HG03280 (cell line): ENCODE results near the gene CD151.
A peak's percentile ranks its signal among the peaks of the same experiment; 100 is the strongest.

Experiments
- ATAC-seq: cut with Tn5 transposase; IDR thresholded peaks from one replicate; pipeline ENCODE4 v1.9.1; 2021; ENCODE audit warnings: mild to moderate bottlenecking, moderate library complexity; ENCODE audit not compliant: unreplicated experiment

The CD151 gene

GRCh38 chr11:832529-833113, at the start of gene CD151:
Gene CD151 (plus strand): TSS chr11:832952. CDS start chr11:836070, 3,118 bp downstream.
- ATAC-seq, result peak; percentile 60

- ATAC-seq, result no peak
These were observed 49.2 kb upstream of the CD151 start for GRCh38 chr11:783581-784015.

GRCh38 chr11:786235-787083, 46.3 kb upstream of the CD151 start:
- ATAC-seq, result no peak

GRCh38 chr11:787084-787675, 45.6 kb upstream of the CD151 start:
- no peak for ATAC-seq

- no peak for ATAC-seq
These were observed 44.6 kb upstream of the CD151 start for GRCh38 chr11:788009-788640.

- no peak for ATAC-seq
These were observed 43.5 kb upstream of the CD151 start for GRCh38 chr11:788953-789940.

- no peak for ATAC-seq
These were observed 42.8 kb upstream of the CD151 start, which contains the start of gene CEND1 for GRCh38 chr11:789943-790342. Gene CEND1 (minus strand): TSS chr11:790090. CDS start chr11:788576, 1,514 bp downstream.

GRCh38 chr11:790721-791564, 41.8 kb upstream of the CD151 start:
- no peak for ATAC-seq

- no peak for ATAC-seq
These were observed 40.9 kb upstream of the CD151 start for GRCh38 chr11:791658-792534.

GRCh38 chr11:792535-792821, 40.3 kb upstream of the CD151 start:
- no peak for ATAC-seq

GRCh38 chr11:792873-793272, 39.9 kb upstream of the CD151 start:
- no peak for ATAC-seq

GRCh38 chr11:793556-793955, 39.2 kb upstream of the CD151 start:
- ATAC-seq, result no peak

GRCh38 chr11:794013-794765, 38.6 kb upstream of the CD151 start:
- ATAC-seq, result no peak

GRCh38 chr11:794766-795633, 37.8 kb upstream of the CD151 start:
- ATAC-seq, result no peak

GRCh38 chr11:795634-796564, 36.9 kb upstream of the CD151 start:
- peak; percentile 24 for ATAC-seq
